K562 (cell line): ENCODE data around the gene SOSTDC1. TPM values are rescaled to one million over a fixed set of nuclear protein-coding genes. Genes with fewer than 3 reads are reported as not detected.

ENCODE experiments used
- ATAC-seq: fragments of 200-7000 bp; cut with Tn5 transposase; 3 replicates; pipeline ENCODE4 v1.9.1; 2020; ENCODE audit warnings: moderate library complexity
- BruUV-seq: library from RNA; stranded (reverse); fragments of 400-500 nt; replicated peaks from 2 replicates; lab custom pipeline; 2021; lab: Mats Ljungman, UMichigan
- CTCF ChIA-PET: fragments of 300-600 bp; formaldehyde crosslinking; extraction: SDS; loops from one replicate; lab custom pipeline; 2021; ENCODE audit warnings: low intra/inter-chr PET ratio; lab: Yijun Ruan, JAX
- POLR2A ChIA-PET: fragments of 300-600, 350-650 bp; sonication (Branson Sonifier 250); formaldehyde crosslinking; extraction: SDS; loops from one replicate; lab custom pipeline; 2021; ENCODE audit warnings: antibody characterized with exemption, inconsistent platforms; lab: Yijun Ruan, JAX
- DNase-seq, 4 experiments: peaks; one replicate each; pipeline versions ENCODE4 v3.0.0 to v3.0.0-alpha.2; 2011 to 2018; ENCODE audit warnings: low spot score in 3 of 4, mixed read lengths in 3 of 4; ENCODE audit errors: extremely low read depth in 1 of 4
- FAIRE-seq: peaks from 2 replicates; lab custom pipeline; 2011; peaks lifted over from hg19 to GRCh38; lab: Jason Lieb, UNC
- H2AFZ ChIP-seq: 2 replicates; pipeline ENCODE4 v1.6.0; 2011; ENCODE audit warnings: low read depth, low read length, control low read depth, inconsistent platforms
- H3K27ac ChIP-seq: fragments of 200-600 bp; 3 replicates; pipeline ENCODE4 v1.8.0; 2011; ENCODE audit warnings: low read depth, mild to moderate bottlenecking, control low read depth, inconsistent platforms, low read length, moderate library complexity, mixed read lengths; ENCODE audit errors: extremely low read depth
- H3K27me3 ChIP-seq, 2 experiments: fragments of 300-600 bp in 1 of 2; 2 replicates in 1 of 2; 3 replicates in 1 of 2; pipeline versions ENCODE4 v1.6.0 to v1.8.0; 2011; ENCODE audit warnings: inconsistent platforms in 2 of 2, low read length in 2 of 2, mild to moderate bottlenecking in 1 of 2, mixed read lengths in 1 of 2, moderate library complexity in 1 of 2; ENCODE audit not compliant: control insufficient read depth in 2 of 2, insufficient read depth in 2 of 2
- H3K36me3 ChIP-seq: fragments of 300-600 bp; 3 replicates; pipeline ENCODE4 v1.8.0; 2011; ENCODE audit warnings: mild to moderate bottlenecking, low read length, inconsistent platforms; ENCODE audit not compliant: control insufficient read depth, insufficient read depth
- H3K4me1 ChIP-seq, 2 experiments: fragments of 200-600 bp in 1 of 2; replicated peaks in 1 of 2; 2 replicates in 1 of 2; 3 replicates in 1 of 2; pipeline versions ENCODE4 v1.5.1 to v1.8.0; 2011; ENCODE audit warnings: inconsistent platforms in 2 of 2, low read length in 2 of 2, mild to moderate bottlenecking in 1 of 2, mixed read lengths in 1 of 2, moderate library complexity in 1 of 2; ENCODE audit not compliant: control insufficient read depth in 2 of 2, insufficient read depth in 2 of 2
- H3K4me2 ChIP-seq: 2 replicates; pipeline ENCODE4 v1.6.1; 2011; ENCODE audit warnings: low read length, control low read depth, inconsistent platforms, mixed read lengths; ENCODE audit not compliant: insufficient read depth
- H3K4me3 ChIP-seq: fragments of 200-600 bp; sonication (generic), shearing (Covaris generic); 2 replicates; pipeline ENCODE4 v1.5.1; 2016; ENCODE audit warnings: control low read depth, inconsistent platforms
- H3K79me2 ChIP-seq: fragments of 200-600 bp; 3 replicates; pipeline ENCODE4 v1.8.0; 2011; ENCODE audit warnings: low read length, inconsistent platforms; ENCODE audit not compliant: control insufficient read depth, insufficient read depth
- H3K9ac ChIP-seq, 2 experiments: 2 replicates each; pipeline versions ENCODE4 v1.6.0 to v1.6.1; 2011; ENCODE audit warnings: low read depth in 2 of 2, low read length in 2 of 2, control low read depth in 1 of 2, inconsistent platforms in 1 of 2, mild to moderate bottlenecking in 1 of 2, mixed read lengths in 1 of 2; ENCODE audit not compliant: insufficient read depth in 1 of 2
- H3K9me1 ChIP-seq: one replicate; pipeline ENCODE4 v1.6.0; 2011; ENCODE audit warnings: inconsistent platforms, mild to moderate bottlenecking, low read length, moderate library complexity; ENCODE audit not compliant: control insufficient read depth, insufficient read depth
- H3K9me3 ChIP-seq: replicated peaks from 2 replicates; pipeline ENCODE4 v1.5.1; 2011; ENCODE audit warnings: low read depth, low read length, inconsistent platforms; ENCODE audit not compliant: control insufficient read depth, insufficient read depth
- H4K20me1 ChIP-seq: replicated peaks from 2 replicates; pipeline ENCODE4 v1.6.1; 2011; ENCODE audit warnings: low read length, inconsistent platforms, mixed read lengths; ENCODE audit not compliant: control insufficient read depth, insufficient read depth
- MLLT1 ChIP-seq, 2 experiments: fragments of 450-650 bp; IDR thresholded peaks; 2 replicates each; pipeline ENCODE4 v1.6.1; 2016
- SIN3A ChIP-seq, 2 experiments: fragments of 150-350 bp in 1 of 2; IDR thresholded peaks; 2 replicates each; pipeline ENCODE4 v1.6.1; 2011 to 2016; ENCODE audit warnings: borderline replicate concordance in 2 of 2, low read depth in 2 of 2, low read length in 2 of 2, mild to moderate bottlenecking in 2 of 2, moderate library complexity in 2 of 2; ENCODE audit not compliant: control insufficient read depth in 1 of 2
- TRIM24 ChIP-seq, 2 experiments: fragments of 450-650 bp; IDR thresholded peaks; 2 replicates each; pipeline ENCODE4 v1.6.1; 2016
- TSC22D4 ChIP-seq: fragments of 450-650 bp; IDR thresholded peaks from 2 replicates; pipeline ENCODE4 v1.6.1; 2016; ENCODE audit warnings: missing genetic modification characterization, missing biosample characterization, control low read depth
- ZC3H11A ChIP-seq: IDR thresholded peaks from 2 replicates; pipeline ENCODE4 v1.6.1; 2012; ENCODE audit warnings: low read depth, low read length, improper control_type of control experiment
- in situ Hi-C: fragments of 300-500 bp; cut with MboI; formaldehyde crosslinking; loops from 4 replicates; pipeline ENCODE4 v1.15.0; 2018; ENCODE audit warnings: inconsistent platforms, mixed read lengths
- intact Hi-C: fragments of 100-400 bp; cut with micrococcal nuclease; formaldehyde crosslinking; loops from 2 replicates; pipeline ENCODE4 v1.14.2; 2022
- polyA plus RNA-seq, 8 experiments: library from polyadenylated mRNA; depleted of rRNA in 4 of 8; stranded (reverse) in 5 of 8; unstranded in 3 of 8; fragments of >200 nt; fragmentation: Nextera tagmentation in 2 of 8; fragmentation: Illumina TruSeq in 1 of 8; extraction: Ambion mirVana in 2 of 8; extraction: Trizol in 1 of 8; gene quantifications; 2 replicates each; pipeline versions ENCODE4 v1.2.1 to v1.2.3, GENCODE V29; 2011 to 2014; ENCODE audit warnings: inconsistent platforms in 1 of 8, missing spikeins in 1 of 8
- total RNA-seq, 7 experiments: library from RNA; depleted of rRNA in 6 of 7; stranded (reverse); fragments of >200 nt in 6 of 7; fragmentation: Illumina TruSeq in 2 of 7; extraction: Trizol in 2 of 7; gene quantifications; 2 replicates each; pipeline versions ENCODE4 v1.2.1 to v1.2.3, GENCODE V29; 2011 to 2021; ENCODE audit warnings: low replicate concordance in 1 of 7
- TF ChIP-seq, protein P1 (sequence below): fragments of 450-650 bp; IDR thresholded peaks from 2 replicates; pipeline ENCODE4 v1.6.1; 2016; ENCODE audit warnings: antibody characterized with exemption
- TF ChIP-seq, protein P2 (sequence below): IDR thresholded peaks from 2 replicates; pipeline ENCODE4 v1.6.1; 2011; ENCODE audit not compliant: insufficient read length; ENCODE audit errors: extremely low read depth

Gene SOSTDC1
- total and polyA plus RNA-seq, 9 of the 15 experiments (the other 6 are each of a cell fraction or from before 2014, with no cell fraction given): 8.3 to 48.6 (median 15.9) TPM

GRCh38 chr7:16428182-16428581 is 37.4 kb downstream of the SOSTDC1 start:
- no peak overlapping the region for H3K27ac ChIP-seq
- no peak overlapping the region; the same call in 1 of the 2 replicates for H2AFZ ChIP-seq
- H3K79me2 ChIP-seq: no peaks in the 10 kb centered on the region
- BruUV-seq: no TSS peak
- ChIA-PET CTCF (no interaction called here), POLR2A (no interaction called here)
- FAIRE-seq: peak; percentile 40
- TF ChIP-seq TSC22D4 (tag): no peak
- TF ChIP-seq, protein P1, sequence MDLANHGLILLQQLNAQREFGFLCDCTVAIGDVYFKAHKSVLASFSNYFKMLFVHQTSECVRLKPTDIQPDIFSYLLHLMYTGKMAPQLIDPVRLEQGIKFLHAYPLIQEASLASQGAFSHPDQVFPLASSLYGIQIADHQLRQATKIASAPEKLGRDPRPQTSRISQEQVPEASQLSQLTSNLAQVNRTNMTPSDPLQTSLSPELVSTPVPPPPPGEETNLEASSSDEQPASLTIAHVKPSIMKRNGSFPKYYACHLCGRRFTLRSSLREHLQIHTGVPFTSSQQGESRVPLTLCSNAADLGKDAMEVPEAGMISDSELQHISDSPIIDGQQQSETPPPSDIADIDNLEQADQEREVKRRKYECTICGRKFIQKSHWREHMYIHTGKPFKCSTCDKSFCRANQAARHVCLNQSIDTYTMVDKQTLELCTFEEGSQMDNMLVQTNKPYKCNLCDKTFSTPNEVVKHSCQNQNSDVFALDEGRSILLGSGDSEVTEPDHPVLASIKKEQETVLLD: no peak
- no peak for TF ChIP-seq TRIM24 (IDR thresholded peaks at IDR 0.05)
- TF ChIP-seq ZC3H11A: no peak
- TF ChIP-seq, protein P2, sequence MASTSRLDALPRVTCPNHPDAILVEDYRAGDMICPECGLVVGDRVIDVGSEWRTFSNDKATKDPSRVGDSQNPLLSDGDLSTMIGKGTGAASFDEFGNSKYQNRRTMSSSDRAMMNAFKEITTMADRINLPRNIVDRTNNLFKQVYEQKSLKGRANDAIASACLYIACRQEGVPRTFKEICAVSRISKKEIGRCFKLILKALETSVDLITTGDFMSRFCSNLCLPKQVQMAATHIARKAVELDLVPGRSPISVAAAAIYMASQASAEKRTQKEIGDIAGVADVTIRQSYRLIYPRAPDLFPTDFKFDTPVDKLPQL: no peak
- no peak for TF ChIP-seq MLLT1 (IDR thresholded peaks at IDR 0.05)
- no peak for TF ChIP-seq SIN3A (IDR thresholded peaks at IDR 0.05; ENCODE audit: borderline replicate concordance in 2 of 2, control insufficient read depth in 1 of 2, low read depth in 2 of 2, low read length in 2 of 2)
- no peaks in the 10 kb centered on the region for H3K36me3 ChIP-seq
- intact Hi-C loops (loop anchor here (10.0 kb wide), 1 partner anchor 327 kb away; the partner anchor contains the start of gene TSPAN13), in situ Hi-C loops (no loop called here)
- ATAC-seq: no peak
- no peaks in the 10 kb centered on the region for H3K27me3 ChIP-seq
- H3K4me1 ChIP-seq: peaks cover 0 to 35% of the 10 kb centered on the region in 2 experiments; a peak in 4 of 5 replicates
- no peaks in the 10 kb centered on the region for H3K9me3 ChIP-seq
- no peak for DNase-seq
- H3K4me3 ChIP-seq: no peak overlapping the region
- no peak overlapping the region for H3K4me2 ChIP-seq
- H4K20me1 ChIP-seq: no peaks in the 10 kb centered on the region
- no peaks in the 10 kb centered on the region for H3K9me1 ChIP-seq
- H3K9ac ChIP-seq: no peak overlapping the region
